Measurements from ENCODE around the gene CASP5.
"Not testable (repeated sequence)": the region's sequence is repeated elsewhere in the genome, so short reads cannot be mapped to it uniquely, and the experiment has no call there.

CASP5 gene

GRCh38 chr11:105033343-105033742 is 10.4 kb upstream of the CASP5 start:
- DNase-seq (ENCODE audit: low read depth) = no peak

GRCh38 chr11:105032495-105032894 is 9.5 kb upstream of the CASP5 start:
- DNase-seq (ENCODE audit: low read depth) = no peak

- DNase-seq (ENCODE audit: low read depth) = no peak
Observed at GRCh38 chr11:105027678-105028077, 4.7 kb upstream of the CASP5 start.

- no peak for DNase-seq (ENCODE audit: low read depth)
Observed at GRCh38 chr11:105024394-105024793, 1.4 kb upstream of the CASP5 start.

- no peak for DNase-seq (ENCODE audit: low read depth)
Observed at GRCh38 chr11:105022527-105022926, 441 bp downstream of the CASP5 start.

GRCh38 chr11:105007463-105007862 is 15.5 kb downstream of the CASP5 start:
- no peak for DNase-seq (ENCODE audit: low read depth)

- DNase-seq (ENCODE audit: low read depth) = no peak
Observed at GRCh38 chr11:105005451-105005845, 17.5 kb downstream of the CASP5 start.

- DNase-seq (ENCODE audit: low read depth) = no peak
Observed at GRCh38 chr11:105004021-105004420, 18.9 kb downstream of the CASP5 start.

- no peak for DNase-seq (ENCODE audit: low read depth)
Observed at GRCh38 chr11:105003151-105003550, 19.8 kb downstream of the CASP5 start.

- peak; percentile 17 for DNase-seq (ENCODE audit: low read depth)
Observed at GRCh38 chr11:105000797-105001196, 22.2 kb downstream of the CASP5 start.

GRCh38 chr11:105000167-105000566 is 22.8 kb downstream of the CASP5 start:
- DNase-seq (ENCODE audit: low read depth) = no peak

GRCh38 chr11:104999721-105000120 is 23.2 kb downstream of the CASP5 start:
- no peak for DNase-seq (ENCODE audit: low read depth)

GRCh38 chr11:104997288-104997687 is 25.7 kb downstream of the CASP5 start:
- no peak for DNase-seq (ENCODE audit: low read depth)

- no peak for DNase-seq (ENCODE audit: low read depth)
Observed at GRCh38 chr11:104995001-104995408, 28.0 kb downstream of the CASP5 start.

- no peak for DNase-seq (ENCODE audit: low read depth)
Observed at GRCh38 chr11:104992781-104993180, 30.2 kb downstream of the CASP5 start.

- no peak for DNase-seq (ENCODE audit: low read depth)
Observed at GRCh38 chr11:104991994-104992393, 31.0 kb downstream of the CASP5 start.

GRCh38 chr11:104984808-104985207 is 38.2 kb downstream of the CASP5 start:
- no peak for DNase-seq (ENCODE audit: low read depth)

GRCh38 chr11:104979839-104980238 is 43.1 kb downstream of the CASP5 start:
- DNase-seq (ENCODE audit: low read depth) = no peak

GRCh38 chr11:104973616-104974015 is 49.4 kb downstream of the CASP5 start:
- no peak for DNase-seq (ENCODE audit: low read depth)

GRCh38 chr11:104972924-104973323 is 50.0 kb downstream of the CASP5 start:
- not testable (repeated sequence) for DNase-seq (ENCODE audit: low read depth)

- DNase-seq (ENCODE audit: low read depth) = no peak
Observed at GRCh38 chr11:104970756-104971155, 52.2 kb downstream of the CASP5 start.

- no peak for DNase-seq (ENCODE audit: low read depth)
Observed at GRCh38 chr11:104968856-104969776, 53.9 kb downstream of the CASP5 start.

GRCh38 chr11:104968355-104968855 is 54.6 kb downstream of the CASP5 start, which contains the start of gene CASP4:
CASP4 (minus strand) TSS chr11:104968574; CDS start chr11:104968525, 49 bp downstream.
- no peak for DNase-seq (ENCODE audit: low read depth)

Data from stimulated activated CD8-positive, alpha-beta memory T cell treated with anti-CD3 and anti-CD28 coated beads, Interleukin-7, amount 100 ng/mL, for 24 hours (primary cell).